Measurements from ENCODE around the gene EDNRB.
"Not testable (repeated sequence)": the region's sequence is repeated elsewhere in the genome, so short reads cannot be mapped to it uniquely, and the experiment has no call there.

EDNRB gene

DNA sequence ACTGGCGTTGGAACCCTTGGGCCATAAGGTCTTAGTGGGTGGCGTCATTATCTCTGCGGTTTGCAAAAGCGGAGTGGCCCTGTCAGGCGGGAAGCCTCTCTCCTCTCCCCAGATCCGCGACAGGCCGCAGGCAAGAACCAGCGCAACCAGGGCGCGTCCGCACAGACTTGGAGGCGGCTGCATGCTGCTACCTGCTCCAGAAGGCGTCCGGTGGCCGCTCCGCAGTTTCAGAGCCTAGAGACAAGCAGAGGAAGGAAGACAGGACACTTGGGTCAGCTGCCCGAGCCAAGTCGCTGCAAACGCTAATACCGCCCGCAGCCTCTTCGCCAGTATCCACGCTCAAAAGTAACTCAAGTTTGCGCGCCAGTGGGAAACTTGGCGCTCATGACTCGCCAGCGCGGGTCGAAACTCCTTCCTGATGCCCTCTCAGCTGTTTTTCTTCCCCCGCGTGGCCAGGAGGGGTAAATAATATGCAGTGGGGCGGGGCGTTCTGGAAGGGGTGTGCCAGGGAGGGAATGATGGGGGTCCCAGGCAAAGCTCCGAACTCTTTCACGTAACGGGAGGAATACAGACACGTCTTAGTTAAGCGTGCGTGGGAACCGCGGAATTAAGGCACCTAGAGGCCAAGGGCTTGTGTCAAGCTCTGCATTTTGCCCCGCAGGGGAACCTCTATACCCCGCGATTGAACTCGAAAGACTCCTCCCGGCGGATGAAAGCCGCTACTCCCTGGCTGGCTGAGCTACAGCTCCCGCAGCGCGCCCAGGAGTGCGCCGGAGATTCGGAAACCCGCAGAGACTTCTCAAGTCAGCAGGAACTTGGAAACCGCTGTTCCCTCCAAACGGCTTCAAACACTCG lies at the start of gene EDNRB:
TSS of gene EDNRB (minus strand) at position 441 of the 855 bp plus-strand sequence. CDS start at position 183, 258 bp downstream.
- no peak for DNase-seq

DNA sequence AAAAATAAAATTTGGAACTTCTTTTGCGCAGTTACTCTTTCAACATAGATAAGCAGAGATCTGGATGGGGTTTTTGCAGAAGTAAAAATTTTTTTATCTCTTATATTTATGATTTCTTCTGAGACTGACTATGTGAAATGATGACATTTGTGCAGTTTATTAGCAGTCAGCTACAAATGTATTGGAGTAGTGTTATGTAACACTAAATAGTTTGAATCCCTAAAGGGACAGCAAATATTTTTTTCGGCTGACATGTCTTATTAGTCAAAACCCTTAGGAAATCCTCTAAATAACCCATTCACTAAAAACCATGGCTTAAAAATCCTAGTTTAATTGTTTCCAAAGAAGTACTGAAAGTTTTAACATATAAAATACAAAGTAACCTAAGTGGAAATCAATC lies 48.0 kb upstream of the EDNRB start:
- no peak for DNase-seq

DNA sequence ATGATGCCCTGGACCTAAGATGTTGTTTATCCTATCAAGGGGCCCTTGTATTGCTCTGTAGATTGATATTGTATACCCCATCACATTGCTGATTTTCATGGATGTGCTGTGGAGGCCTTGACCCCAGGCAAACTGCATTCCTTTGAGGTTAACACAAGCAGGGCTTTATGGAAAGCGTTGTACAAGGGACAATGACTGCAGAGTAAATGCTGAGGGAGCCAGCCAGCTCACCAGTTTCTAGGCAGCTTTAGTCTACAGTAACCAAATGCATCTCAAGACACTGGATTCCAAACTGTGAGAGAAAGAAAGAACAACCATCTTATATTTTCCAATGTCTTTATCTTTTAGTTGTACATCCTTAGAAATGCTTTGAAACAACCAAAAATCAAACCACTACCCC lies 34.1 kb upstream of the EDNRB start:
- DNase-seq, result no peak

DNA sequence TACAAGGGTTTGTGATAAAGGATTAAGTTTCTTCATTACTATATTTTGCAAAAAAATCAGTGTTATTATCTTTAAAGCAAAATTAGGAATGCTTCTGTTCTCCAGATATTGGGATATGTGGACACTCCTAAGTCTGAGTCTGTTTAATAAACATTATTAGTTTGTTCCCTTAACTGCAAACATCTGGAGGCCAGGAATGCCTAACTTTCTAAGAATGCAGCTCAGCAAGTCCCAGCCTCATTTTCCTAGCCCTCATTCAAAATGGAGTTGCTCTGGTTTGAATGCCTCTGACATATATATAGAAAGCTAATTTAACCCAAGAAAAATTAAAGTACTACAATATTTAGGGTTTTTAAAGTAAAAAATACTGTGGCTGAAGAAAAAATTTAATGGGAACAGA lies 33.6 kb upstream of the EDNRB start:
- DNase-seq, result no peak

DNA sequence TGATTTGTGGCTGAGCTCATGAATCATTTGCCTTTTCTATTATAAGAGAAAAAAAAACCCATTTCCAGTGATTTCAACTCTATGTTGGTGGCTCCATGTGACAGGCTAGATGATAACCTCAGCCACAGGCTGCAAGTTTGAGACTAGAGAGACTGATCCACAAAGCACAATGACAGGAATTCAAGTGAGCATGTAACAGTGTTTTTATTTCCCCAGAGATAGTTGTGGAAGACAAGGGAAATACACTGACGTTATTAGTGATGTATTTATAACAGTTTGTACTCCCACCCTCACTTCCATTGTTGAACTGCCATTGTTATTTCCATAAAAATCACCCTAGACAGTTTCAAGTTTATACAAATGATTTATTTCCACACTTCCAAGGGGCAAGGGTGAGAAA lies 27.9 kb upstream of the EDNRB start:
- DNase-seq, result no peak

DNA sequence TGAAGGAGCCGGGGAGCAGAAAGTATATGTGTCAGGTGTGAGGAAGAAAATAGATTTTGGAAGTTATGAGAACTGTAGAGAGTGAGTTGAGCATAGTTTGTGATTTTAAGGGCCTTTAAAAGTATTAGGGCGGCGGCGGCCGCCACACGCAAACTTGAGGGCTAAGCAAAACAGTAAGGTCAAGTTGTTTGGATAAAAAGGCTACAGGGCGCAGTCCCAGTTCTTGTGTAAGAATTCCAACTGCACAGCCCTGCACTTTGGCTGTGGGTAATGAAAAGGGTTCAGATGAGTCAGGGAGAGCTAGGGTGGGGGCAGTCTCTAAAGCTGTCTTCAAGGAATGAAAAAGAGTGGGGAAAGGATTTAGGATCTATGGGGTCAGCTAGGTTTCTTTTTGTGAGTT lies 16.4 kb upstream of the EDNRB start:
- not testable (repeated sequence) for DNase-seq

DNA sequence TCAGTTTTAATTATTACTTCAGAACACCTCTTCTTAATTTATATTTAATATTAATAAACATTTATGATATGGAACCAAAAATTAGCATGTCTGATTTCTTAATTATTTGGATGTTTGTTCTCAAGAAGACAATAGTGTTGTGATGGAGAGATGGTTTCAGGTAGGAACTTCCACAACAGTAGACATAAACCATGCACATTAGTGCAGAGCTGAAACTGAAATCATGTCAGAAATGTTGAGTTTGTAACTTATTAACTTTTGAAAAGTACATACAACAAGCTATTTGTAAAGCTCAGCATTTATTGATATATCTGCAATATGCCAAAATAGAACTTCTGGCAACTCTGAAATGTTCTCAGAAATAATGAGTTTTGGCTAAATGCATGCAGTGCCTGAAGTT lies 11.8 kb upstream of the EDNRB start:
- no peak for DNase-seq

DNA sequence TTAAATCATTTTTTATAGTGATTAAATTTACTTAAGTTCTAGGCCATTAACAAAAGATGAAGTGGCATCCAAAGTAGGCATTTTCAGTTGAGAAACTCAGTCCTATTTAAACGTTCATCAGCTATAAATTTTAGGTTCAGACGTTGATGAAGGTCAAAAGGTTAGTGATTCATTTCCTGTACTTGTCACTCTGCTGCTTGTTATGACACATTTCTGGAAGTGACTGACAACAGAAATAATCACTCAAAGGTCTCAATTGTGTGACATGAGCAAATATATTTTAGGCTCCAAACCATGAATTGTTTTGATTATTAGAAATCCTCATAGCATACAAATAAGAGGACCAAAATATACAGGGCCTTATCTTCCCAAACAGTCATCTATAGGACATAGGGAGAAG lies 10.3 kb upstream of the EDNRB start:
- no peak for DNase-seq

DNA sequence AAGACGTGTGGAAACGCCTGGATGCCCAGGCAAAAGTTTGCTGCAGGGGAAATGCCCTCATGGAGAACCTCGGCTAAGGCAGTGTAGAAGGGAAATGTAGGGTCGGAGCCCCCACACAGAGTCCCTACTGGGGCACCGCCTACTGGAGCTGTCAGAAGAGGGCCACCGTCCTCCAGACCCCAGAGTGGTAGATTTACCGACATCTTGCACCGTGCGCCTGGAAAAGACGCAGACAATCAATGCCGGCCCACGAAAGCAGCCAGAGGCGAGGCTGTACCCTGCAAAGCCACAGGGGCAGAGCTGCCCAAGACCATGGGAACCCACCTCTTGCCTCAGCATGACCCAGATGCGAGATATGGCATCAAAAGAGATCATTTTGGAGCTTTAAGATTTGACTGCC lies 7.0 kb upstream of the EDNRB start:
- no peak for DNase-seq

DNA sequence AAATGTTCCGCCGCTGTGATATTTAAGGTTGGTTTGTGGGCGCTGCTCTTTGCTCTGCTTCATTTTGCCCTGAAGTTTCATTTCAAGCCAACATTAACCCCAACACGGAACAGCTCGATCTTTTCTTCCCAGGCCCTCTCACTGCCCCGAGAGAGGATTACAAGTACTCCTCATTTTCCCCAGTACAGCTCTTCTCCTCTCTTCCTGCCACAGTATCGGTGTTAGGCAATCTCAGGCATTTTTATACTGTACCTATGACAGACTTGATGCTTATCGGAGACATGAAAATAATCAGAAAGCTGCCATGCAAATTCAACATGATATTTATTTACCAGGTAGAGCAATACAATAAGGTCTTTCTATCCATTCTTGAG lies 1.3 kb upstream of the EDNRB start:
- no peak for DNase-seq

DNA sequence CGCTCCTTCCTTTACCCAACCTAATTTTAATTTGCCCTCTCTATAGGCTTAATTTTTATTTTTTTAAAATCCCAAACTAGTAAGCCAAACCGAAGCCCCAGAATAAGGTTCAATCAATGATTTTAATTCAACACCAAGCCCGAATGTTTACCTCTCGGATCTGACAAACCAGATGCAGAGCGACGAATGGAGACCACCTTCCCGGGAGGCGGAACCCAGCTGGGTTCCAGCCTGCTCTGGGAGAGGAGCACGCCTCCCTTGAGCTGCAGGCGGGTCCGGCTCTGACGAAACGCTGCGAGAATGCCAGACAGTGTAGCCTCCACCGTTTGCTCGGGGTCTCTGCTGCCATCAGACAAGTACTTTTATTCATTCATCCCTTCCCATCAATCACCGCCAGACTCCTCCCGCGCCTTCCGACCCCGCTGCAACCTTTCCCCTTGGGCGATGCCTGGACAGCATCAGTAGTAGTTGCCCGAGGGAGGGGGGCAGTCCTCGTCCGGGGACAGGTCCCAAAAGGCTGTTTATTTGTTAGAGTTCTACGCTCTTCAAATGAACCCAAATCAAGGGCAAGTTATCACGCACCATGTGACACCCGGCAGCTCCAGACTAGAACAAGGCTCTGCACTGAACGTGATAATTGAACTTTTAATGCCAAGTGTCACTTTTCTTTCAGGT lies 752 bp upstream of the EDNRB start:
- DNase-seq, result no peak

DNA sequence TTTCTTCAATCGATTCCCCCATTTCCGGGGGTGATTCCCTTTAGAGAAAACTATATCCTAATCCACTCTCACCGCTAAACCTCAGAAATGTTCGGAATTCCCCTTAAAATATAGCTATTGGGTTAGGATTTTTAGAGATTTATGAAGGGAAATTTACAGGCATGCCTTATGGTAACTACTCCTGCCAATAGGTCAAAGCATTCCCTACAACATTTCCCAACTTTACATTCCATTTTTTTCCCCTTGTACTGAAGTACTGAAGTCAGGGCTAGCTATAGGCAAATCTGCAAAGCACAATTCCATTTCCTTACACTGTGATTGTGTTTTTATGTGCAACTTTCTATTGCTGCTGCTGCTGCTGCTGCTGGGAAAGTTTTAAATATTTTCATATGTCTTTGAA lies 2.1 kb downstream of the EDNRB start:
- no peak for DNase-seq

DNA sequence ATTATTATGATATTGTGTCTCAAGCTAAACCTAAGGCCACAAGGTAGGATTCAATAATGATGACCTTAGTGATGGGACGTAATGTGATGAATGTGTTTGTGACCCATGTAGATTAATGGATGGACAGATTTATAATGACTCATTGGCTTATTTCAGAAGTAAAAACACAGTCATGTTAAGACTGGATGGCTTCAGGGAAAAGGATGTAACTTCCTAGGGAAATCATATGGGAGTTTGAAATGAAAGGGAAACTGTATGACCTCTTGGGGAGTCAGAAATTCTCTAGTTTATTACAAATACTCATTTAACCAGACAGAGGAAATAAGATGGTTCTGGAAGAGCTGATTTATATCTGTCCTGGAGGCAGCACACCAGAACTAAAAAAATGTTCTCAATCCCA lies 2.9 kb downstream of the EDNRB start:
- no peak for DNase-seq

DNA sequence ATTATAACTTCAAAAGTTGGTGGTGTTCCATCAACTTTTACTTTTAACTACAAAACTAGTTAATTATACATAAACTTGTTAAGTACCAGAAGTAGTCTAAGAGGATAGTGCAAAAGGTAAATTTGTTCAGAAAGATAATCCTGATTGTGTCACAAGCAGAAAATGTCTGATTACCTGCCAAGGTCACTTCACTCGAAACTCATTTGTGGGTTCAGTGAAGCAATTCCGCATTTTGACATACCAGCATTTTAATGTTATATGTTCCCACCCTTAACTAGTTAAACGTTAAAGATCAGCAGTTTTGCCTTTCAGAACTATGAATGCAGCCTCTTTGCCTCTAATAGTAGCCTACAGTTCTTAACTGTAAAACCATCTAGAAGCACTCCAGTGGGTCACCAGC lies 5.6 kb downstream of the EDNRB start:
- no peak for DNase-seq

DNA sequence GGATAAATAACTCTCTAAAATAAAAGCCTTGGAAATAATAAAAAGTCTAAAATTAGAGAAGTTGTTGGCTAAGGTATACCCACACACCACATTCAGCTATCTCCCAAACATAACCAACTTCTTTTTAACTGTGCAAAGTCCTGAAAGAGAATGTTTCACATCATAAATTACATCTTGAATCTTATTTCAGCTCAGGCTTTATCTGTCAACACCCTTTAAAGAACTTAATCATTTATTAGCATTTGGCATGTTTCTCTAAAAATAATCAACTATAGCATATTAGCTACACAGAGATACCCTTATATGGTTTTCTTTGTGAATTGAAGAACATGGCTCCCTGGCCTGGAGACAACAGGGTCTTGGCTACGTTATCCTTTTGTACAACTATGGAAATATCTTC lies 6.9 kb downstream of the EDNRB start:
- no peak for DNase-seq

DNA sequence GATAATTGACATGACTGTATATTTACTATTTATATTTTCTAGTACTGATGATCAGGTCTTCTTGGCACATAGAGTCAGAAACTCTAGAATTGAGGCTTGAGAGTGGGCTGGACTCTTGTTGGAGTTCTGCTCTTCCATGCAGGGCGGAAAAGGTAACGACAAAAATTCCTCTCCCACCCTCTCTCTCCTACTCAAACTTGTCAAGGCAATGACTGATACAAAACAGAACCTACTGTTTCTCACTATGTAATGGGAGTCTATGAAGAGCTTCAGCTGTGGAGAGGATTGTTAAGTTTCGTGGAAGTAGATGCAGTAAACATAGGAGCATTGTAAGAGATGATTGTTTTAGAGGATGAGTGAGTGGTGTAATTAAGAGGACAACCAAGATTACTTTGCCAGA lies 8.8 kb downstream of the EDNRB start:
- no peak for DNase-seq

DNA sequence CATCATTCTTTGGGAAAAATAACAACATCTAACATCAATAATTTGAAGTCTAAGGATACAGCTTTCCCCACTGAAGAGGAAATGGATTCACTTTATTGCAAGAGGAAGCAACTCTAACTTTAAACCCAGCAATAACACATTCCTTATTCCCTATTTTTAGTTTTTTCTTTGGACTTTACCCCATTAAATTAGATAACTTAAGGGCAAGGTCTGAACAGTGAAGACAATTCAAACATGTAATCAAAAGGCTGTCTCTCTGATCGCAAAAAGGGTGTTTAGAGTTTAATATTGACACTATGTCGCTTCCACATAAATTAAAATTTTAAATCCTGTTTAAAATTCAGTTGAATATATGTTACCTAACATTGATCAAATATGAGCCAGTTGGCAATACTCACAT lies 10.1 kb downstream of the EDNRB start:
- no peak for DNase-seq

DNA sequence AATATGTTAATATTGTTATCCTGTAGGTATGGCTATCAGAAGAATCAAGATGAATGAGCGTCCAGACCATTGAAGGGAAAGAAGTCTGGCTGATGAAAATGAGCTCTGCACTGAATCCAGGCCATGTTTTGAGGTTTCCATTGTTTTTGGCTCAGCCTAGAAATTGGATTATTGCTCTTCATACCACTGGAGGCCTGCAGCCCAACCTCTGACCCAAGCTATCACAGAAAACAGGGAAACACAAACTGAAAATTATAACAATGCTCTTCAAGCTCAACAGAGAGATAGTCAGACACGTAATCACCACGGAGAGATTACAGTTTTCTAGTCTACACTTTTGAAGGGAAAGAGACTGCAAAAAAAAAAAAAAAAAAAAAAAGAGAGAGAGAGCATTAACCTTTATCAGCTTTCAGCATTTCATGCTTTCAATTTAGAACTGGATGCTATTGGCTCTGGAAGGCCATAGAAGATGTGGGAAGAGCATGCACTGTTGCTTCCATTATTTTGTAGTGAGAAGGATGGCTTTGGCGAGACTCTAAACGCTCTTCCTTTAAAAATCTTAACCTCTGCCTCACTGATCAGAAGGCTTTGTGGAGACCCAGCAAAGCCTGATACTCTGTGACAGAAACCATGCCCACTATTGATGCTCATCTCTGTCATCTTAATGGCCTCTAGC lies 10.8 kb downstream of the EDNRB start:
- DNase-seq, result no peak

DNA sequence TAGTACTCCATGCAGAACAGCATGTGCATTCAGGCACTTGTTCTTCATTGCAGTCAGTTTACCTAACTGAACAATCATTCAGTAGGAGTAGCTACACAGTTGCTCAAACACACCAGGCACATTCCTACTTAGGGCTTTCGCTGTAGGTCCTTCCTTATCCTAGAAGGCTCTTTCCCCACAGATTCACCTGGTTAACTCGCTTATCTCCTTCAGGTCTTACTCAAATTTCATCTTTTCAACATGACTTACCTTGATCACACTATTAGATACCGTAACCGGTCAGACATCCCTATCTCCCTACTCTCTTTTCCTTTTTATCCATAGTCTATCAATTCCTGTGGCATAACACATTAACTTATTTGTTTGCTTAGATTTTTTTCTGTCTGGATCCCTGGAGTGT lies 14.6 kb downstream of the EDNRB start:
- DNase-seq, result no peak

DNA sequence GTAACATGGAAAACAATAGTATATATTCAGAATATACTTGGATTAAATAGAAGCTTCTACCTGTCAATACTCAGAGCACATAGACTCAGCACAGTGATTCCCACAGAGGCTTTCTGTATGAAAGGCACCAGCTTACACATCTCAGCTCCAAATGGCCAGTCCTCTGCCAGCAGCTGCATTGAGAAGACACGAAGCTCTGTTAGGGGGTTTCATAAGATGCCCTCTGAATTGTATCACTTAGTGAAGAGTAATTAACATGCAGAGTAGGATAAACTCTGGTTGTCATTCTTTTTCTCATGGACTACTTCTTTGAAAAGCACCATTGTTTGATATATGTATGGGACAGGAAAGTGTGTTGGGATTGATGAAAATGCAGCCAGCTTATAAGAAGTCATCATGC lies 15.2 kb downstream of the EDNRB start:
- no peak for DNase-seq

DNA sequence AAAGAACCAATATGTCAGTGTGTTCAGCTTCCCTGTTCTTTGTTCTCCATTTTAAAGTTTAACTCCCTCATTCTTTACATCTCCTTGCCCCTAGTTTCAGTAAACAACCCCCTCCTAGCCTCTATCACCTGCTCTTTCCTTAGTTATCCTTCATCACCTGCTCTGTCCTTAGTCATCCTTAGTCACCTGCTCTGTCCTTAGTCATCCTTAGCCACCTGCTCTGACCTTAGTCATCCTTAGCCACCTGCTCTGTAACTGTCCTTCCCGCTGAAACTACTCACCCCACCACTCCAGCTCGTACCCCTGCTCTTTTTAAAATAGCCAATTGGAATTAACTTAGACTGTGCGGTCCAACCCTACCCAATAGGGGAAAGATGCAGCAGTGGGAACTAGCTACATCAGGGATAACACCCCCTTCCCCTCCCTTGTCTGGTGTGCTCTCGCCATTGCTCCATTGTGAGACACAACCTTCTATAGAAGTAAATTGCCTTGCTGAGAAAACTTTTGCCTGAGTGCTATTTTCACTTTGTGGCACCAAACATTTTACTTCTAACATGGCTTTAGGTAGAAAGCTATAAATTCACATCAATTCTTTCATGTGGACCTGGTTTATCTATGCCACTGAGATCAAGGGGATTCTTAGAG lies 16.2 kb downstream of the EDNRB start:
- no peak for DNase-seq

DNA sequence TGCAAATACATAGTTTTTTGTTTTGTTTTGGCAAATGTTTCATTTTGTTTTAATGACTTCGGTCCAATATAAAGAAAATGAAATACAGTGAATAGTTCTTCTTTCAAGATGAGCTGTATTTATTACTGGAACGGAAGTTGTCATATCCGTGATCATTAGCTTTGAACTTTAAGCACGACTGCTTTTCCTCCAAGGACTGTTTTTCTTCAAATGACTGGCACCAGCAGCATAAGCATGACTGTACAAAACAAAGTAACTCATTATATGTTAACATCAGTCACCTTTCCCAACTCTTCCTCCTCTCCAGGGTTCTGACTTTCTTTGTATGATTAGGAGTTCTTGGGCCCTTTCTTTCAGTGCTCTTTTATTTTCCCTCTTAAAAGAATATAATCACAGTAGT lies 20.5 kb downstream of the EDNRB start:
- no peak for DNase-seq

DNA sequence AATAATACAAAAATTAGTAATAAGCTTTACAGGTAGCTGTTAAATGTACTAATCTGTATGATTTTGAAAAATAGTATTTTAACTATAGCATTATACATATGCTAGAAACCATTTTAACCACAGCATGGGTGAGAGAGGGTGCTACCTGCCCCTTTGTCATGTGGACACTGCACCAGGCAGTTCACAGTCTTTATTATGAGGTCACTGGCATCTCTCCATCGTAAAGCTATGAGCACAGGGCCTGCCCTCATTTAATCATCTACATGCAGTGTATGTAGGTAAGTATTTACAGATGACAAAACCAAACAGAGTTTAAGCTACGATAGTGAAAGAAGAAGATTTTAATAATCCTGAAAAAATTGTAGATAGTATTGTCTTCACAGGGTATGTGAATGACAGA lies 21.7 kb downstream of the EDNRB start:
- no peak for DNase-seq

DNA sequence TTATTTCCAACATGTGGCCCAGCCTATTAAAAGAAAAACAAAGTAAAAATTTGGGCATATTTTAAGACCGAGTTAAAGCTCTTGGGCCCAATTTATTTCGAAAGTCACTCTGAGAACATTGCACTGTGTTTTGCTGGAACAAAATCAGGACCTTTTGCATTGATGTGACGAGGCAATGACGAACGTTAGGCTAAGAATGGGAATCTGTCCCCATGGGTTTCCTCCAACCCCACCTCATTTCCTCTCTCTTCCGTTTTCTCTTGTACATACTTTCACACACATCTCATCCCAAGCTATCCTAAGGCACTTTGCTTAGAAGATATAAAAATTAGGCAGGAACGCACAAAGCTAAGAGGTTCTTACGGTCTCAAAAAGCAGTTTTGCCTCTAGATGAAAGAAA lies 22.1 kb downstream of the EDNRB start:
- no peak for DNase-seq

Data from CD4-positive, alpha-beta T cell treated with Interleukin-21 for 1 hour (primary cell).